HG02678 (cell line): ENCODE results near the gene ANGPTL4.
"Not testable (repeated sequence)": the region's sequence is repeated elsewhere in the genome, so short reads cannot be mapped to it uniquely, and the experiment has no call there.

ENCODE experiments used
- ATAC-seq: cut with Tn5 transposase; IDR thresholded peaks from one replicate; pipeline ENCODE4 v1.9.1; 2021; ENCODE audit warnings: mild to moderate bottlenecking, moderate library complexity; ENCODE audit not compliant: unreplicated experiment

ANGPTL4 gene

DNA sequence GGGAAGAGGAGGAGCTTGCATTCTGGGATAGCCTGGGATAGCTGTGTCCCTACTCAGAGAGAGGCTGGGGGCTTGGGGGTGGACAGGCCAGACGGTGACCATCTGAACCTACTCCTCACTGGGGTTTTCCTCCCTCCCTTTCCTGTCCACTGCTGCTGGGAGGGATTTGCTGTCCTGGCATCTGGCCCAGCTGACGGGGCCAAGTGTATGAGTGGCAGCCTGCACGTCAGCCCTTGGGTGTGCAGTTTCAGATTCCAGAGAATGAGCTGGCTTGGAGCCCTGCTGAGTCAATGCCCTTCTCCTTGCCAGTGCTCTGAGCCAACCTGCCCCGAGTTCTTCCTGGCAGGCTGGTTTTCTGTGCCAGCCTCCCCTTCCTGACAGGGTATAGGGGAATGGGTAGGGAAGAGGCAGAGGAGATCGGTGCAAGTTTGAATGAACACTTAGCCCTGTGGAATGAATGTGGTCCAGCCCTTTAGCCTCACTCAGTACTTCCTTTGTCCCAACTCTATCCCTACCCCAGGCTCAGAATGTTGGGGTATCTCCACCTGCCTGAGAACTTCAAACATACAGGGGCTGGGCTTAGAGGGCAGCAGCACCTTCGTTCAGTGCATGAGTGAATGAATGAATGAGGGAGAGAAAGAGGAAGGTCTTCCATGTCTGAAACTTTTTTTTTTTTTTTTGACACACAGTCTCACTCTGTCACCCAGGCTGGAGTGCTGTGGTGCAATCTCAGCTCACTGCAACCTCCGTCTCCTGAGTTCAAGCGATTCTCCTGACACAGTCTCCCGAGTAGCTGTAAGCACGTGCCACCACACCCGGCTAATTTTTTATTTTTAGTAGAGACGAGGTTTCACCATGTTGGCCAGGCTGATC, 1.8 kb upstream of the ANGPTL4 start:
- no peak for ATAC-seq

GRCh38 chr19:8366121-8366581, 2.2 kb downstream of the ANGPTL4 start:
- no peak for ATAC-seq

- no peak for ATAC-seq
Measured at GRCh38 chr19:8366961-8367326, 3.0 kb downstream of the ANGPTL4 start.

DNA sequence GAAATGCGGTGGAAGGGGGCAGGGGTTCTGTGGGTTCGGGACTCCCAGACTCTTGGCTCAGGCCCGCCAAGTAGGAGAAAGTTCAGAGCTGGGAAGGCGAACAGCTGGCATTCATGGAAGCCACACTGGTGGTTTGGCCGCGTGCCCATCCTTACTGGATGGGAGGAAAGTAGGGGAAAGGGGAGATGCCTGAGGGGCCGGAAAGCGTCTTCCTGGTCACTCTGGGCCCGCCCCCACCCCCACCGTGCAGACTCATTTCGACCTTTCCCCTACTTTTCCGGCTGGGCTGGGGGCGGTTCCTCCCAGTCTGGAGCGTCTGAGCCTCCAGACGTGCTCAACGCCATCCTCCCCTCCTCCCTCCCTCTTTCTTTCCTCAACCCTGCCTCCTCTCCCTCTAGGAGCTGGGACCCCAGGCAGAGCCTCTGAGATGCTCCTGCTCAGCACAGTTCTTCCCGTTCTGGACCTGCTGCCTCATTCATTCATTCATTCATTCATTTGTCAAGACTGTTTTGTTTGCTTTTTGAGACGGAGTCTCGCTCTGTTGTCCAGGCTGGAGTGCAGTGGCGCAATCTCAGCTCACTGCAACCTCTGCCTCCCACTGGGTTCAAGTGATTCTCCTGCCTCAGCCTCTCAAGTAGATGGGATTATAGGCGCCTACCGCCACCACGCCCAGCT, 3.5 kb downstream of the ANGPTL4 start:
- no peak for ATAC-seq

GRCh38 chr19:8370176-8371010, 6.4 kb downstream of the ANGPTL4 start:
- ATAC-seq, result no peak

DNA sequence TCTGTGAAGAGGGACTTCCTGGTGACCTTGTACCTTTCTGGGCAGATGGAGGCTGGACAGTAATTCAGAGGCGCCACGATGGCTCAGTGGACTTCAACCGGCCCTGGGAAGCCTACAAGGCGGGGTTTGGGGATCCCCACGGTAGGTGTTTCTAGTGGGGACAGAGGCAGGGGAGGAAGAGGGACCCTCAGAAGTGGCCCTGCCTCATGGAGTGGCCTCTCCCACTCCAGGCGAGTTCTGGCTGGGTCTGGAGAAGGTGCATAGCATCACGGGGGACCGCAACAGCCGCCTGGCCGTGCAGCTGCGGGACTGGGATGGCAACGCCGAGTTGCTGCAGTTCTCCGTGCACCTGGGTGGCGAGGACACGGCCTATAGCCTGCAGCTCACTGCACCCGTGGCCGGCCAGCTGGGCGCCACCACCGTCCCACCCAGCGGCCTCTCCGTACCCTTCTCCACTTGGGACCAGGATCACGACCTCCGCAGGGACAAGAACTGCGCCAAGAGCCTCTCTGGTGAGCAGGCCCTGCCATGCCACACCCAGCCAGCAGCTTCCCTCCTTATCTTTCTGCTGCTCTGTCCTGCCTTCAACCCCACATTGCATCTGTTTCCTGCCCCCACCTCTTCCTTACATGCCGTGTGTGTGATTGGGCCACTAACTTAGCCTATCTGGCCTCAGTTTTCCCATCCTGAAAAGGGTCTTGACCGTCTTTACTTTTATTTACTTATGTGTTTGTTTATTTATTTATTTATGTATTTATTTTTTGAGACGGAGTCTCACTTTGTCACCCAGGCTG, 7.3 kb downstream of the ANGPTL4 start:
- no peak for ATAC-seq

GRCh38 chr19:8373867-8374813, 10.2 kb downstream of the ANGPTL4 start:
- ATAC-seq, result no peak

GRCh38 chr19:8375766-8376165, 11.8 kb downstream of the ANGPTL4 start:
- ATAC-seq, result not testable (repeated sequence)

DNA sequence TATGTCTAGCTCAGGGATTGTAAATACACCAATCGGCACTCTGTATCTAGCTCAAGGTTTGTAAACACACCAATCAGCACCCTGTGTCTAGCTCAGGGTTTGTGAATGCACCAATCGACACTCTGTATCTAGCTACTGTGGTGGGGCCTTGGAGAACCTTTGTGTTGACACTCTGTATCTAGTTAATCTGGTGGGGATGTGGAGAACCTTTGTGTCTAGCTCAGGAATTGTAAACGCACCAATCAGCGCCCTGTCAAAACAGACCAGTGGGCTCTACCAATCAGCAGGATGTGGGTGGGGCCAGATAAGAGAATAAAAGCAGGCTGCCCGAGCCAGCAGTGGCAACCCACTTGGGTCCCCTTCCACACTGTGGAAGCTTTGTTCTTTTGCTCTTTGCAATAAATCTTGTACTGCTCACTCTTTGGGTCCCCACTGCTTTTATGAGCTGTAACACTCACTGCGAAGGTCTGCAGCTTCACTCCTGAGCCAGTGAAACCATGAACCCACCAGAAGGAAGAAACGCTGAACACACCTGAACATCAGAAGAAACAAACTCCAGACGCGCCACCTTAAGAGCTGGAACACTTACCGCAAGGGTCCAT, 12.5 kb downstream of the ANGPTL4 start:
- not testable (repeated sequence) for ATAC-seq

DNA sequence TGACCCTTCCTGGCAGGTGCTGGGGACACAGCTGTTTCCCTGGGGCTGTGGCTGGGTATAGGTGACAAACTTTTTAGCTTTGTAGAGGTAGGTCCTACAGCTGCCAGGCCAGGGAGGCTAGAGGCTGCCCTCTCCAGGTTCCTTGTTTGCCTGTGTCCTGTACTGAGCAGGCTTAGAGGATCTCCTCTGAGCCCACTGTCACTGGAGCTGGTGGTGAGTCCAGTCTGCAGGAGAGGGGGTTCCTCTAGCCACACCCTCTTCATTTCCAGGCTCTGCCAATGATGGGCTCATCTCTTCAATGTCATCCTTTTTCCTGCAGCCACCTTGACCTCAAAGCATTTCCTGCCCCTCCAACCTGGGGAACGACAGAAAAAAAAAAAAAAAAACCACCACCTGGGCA, 13.6 kb downstream of the ANGPTL4 start:
- no peak for ATAC-seq

DNA sequence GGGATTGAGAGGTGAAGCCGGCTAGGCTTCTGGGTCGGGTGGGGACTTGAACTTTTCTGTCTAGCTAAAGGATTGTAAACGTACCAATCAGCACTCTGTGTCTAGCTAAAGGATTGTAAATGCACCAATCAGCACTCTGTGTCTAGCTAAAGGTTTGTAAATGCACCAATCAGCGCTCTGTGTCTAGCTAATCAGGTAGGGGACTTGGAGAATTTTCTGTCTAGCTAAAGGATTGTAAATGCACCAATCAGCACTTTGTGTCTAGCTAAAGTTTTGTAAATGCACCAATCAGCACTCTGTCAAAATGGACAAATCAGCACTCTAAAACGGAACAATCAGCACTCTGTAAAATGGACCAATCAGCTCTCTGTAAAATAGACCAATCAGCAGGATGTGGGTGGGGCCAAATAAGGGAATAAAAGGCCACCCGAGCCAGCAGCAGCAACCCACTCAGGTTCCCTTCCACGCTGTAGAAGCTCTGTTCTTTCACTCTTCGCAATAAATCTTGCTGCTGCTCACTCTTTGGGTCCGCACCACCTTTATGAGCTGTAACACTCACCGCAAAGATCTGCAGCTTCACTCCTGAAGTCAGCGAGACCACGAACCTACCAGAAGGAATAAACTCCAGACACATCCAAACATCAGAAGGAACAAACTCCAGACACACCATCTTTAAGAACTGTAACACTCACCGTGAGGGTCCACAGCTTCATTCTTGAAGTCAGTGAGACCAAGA, 15.4 kb downstream of the ANGPTL4 start:
- ATAC-seq, result not testable (repeated sequence)

DNA sequence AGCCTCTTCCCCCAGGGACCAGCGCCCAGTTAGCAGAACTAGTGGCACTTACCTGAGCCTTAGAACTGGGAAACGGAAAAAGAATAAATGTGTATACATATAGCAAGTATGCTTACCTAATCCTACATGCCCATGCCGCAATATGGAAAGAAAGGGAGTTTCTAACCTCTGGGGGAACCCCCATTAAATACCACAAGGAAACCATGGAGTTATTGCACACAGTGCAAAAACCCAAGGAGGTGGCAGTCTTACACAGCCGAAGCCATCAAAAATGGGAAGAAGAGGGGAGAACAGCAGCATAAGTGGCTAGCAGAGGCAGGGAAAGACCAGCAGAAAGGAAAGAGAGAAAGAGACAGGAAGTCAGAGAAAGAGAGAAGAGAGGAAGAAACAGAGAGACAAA, 20.6 kb downstream of the ANGPTL4 start:
- ATAC-seq, result not testable (repeated sequence)

DNA sequence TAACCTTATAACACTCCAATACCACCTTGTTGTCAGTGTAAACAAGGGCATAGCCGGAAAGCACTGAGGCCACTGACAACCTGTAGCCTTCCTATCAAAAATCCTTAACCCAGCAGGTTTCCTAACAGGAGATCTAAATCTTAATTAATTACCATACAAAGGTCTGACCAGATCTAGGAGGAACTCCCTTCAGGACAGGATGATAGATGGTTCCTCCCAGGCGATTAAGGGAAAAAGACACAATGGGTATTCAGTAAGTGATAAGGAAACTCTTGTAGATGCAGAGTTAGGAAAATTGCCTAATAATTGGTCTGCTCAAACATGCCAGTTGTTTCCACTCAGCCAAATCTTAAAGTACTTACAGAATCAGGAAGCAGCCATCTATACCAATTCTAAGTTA, 21.1 kb downstream of the ANGPTL4 start:
- not testable (repeated sequence) for ATAC-seq

DNA sequence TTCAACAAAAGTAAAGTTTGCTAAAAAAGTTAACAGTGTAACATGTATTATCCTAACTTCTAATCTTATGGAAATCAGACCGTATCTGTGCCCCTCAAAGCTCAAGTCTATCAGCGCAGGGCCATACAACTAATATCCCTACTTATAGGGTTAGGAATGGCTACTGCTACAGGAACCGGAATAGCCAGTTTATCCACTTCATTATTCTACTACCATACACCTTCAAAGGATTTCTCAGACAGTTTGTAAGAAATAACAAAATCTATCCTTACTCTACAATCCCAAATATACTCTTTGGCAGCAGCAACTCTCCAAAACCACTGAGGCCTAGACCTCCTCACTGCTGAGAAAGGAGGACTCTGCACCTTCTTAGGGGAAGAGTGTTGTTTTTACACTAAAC, 21.6 kb downstream of the ANGPTL4 start:
- ATAC-seq, result not testable (repeated sequence)

GRCh38 chr19:8386419-8386818, 22.5 kb downstream of the ANGPTL4 start:
- not testable (repeated sequence) for ATAC-seq

GRCh38 chr19:8386990-8387389, 23.0 kb downstream of the ANGPTL4 start:
- ATAC-seq, result no peak

DNA sequence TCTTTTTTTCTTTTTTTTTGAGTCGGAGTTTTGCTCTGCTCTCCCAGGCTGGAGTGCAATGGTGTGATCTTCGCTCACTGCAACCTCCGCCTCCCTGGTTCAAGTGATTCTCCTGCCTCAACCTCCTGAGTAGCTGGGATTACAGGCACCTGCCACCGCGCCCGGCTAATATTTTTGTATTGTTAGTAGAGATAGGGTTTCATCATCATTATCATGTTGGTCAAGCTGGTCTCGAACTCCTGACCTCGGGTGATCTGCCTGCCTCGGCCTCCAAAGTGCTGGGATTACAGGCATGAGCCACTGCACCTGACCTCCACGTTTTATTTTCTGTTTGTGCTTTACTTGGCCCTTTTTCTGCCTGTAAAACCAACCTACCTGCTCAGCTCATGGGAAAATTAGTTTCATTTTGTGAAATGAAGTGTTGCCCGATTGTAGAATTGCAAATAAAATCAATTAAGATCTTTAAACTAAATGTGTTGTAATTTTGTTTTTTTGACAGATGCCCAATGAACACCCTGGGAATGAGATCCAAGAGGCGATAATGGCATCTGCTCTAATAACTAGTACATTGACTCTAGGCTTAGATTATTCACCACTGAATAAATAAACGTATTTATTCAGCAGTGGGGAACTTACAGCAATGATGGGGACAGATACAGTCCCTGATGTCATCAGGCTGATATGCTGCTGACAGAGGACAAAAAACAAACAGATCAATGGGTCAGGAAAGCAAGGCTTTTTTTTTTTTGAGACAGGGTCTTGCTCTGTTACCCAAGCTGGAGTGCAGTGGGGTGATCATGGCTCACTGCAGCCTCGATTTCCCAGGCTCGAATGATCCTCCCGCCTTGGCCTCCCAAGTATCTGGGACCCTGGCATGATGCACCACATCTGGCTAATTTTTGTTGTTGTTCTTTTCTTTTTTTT, 24.0 kb downstream of the ANGPTL4 start:
- no peak for ATAC-seq
